HepG2 (cell line): ENCODE results near the gene TSTD1. TPM values are rescaled to one million over a fixed set of nuclear protein-coding genes. Genes with fewer than 3 reads are reported as not detected.
"Not testable (repeated sequence)": the region's sequence is repeated elsewhere in the genome, so short reads cannot be mapped to it uniquely, and the experiment has no call there.

Experiments
- ATAC-seq: fragments of 200-7000 bp; cut with Tn5 transposase; 3 replicates; pipeline ENCODE4 v1.9.1; 2020; ENCODE audit warnings: mild to moderate bottlenecking, moderate library complexity
- BruUV-seq: library from RNA; stranded (reverse); fragments of 400-500 nt; replicated peaks from 2 replicates; lab custom pipeline; 2021; lab: Mats Ljungman, UMichigan
- CTCF ChIA-PET: fragments of 300-600 bp; formaldehyde crosslinking; extraction: SDS; loops from one replicate; lab custom pipeline; 2021; ENCODE audit warnings: low total read pairs, inconsistent platforms, low intra/inter-chr PET ratio; lab: Yijun Ruan, JAX
- POLR2A ChIA-PET: fragments of 350-600 bp; sonication (Branson Sonifier 250); formaldehyde crosslinking; loops from one replicate; lab custom pipeline; 2020; ENCODE audit warnings: antibody characterized with exemption, inconsistent platforms; lab: Yijun Ruan, JAX
- DNase-seq: peaks from one replicate; pipeline ENCODE4 v3.0.0-alpha.2; 2015; ENCODE audit warnings: low spot score
- FAIRE-seq: peaks from 3 replicates; lab custom pipeline; 2011; peaks lifted over from hg19 to GRCh38; lab: Jason Lieb, UNC
- H2AFZ ChIP-seq: one replicate; pipeline ENCODE4 v1.6.1; 2011; ENCODE audit warnings: low read length, inconsistent platforms
- H3K27ac ChIP-seq: fragments of 300-600 bp; 3 replicates; pipeline ENCODE4 v1.8.0; 2011; ENCODE audit warnings: mixed run types, mild to moderate bottlenecking, mixed read lengths, low read length, inconsistent platforms; ENCODE audit not compliant: insufficient read depth; ENCODE audit errors: extremely low read length
- H3K27me3 ChIP-seq, 2 experiments: fragments of 200-600 bp in 1 of 2; 2 replicates in 1 of 2; 3 replicates in 1 of 2; pipeline versions ENCODE4 v1.6.0 to v1.8.0; 2011; ENCODE audit warnings: low read length in 2 of 2, mild to moderate bottlenecking in 2 of 2, moderate library complexity in 2 of 2, inconsistent platforms in 1 of 2; ENCODE audit not compliant: insufficient read depth in 2 of 2, control insufficient read depth in 1 of 2
- H3K36me3 ChIP-seq, 2 experiments: fragments of 200-600 bp in 1 of 2; replicated peaks in 1 of 2; 2 replicates in 1 of 2; 3 replicates in 1 of 2; pipeline versions ENCODE4 v1.5.1 to v1.8.0; 2011; ENCODE audit warnings: low read length in 2 of 2, inconsistent platforms in 1 of 2; ENCODE audit not compliant: insufficient read depth in 2 of 2, control insufficient read depth in 1 of 2
- H3K4me1 ChIP-seq: 2 replicates; pipeline ENCODE4 v1.5.1; 2012; ENCODE audit warnings: low read length, inconsistent platforms; ENCODE audit not compliant: insufficient read depth
- H3K4me2 ChIP-seq: 2 replicates; pipeline ENCODE4 v1.6.0; 2011; ENCODE audit warnings: low read depth, low read length, inconsistent platforms
- H3K4me3 ChIP-seq, 3 experiments: fragments of 200-600 bp in 1 of 3; sonication (generic), shearing (Covaris generic) in 1 of 3; replicated peaks in 1 of 3; 2 replicates each; pipeline ENCODE4 v1.5.1; 2011 to 2016; ENCODE audit warnings: low read length in 3 of 3, inconsistent platforms in 2 of 3, low read depth in 2 of 3, mild to moderate bottlenecking in 2 of 3, control low read depth in 1 of 3, mixed read lengths in 1 of 3; ENCODE audit not compliant: insufficient read depth in 1 of 3
- H3K79me2 ChIP-seq: one replicate; pipeline ENCODE4 v1.6.1; 2011; ENCODE audit warnings: low read length, inconsistent platforms; ENCODE audit not compliant: insufficient read depth
- H3K9ac ChIP-seq: 2 replicates; pipeline ENCODE4 v1.6.0; 2011; ENCODE audit warnings: mild to moderate bottlenecking, low read depth, low read length, inconsistent platforms; ENCODE audit not compliant: insufficient read depth
- H3K9me3 ChIP-seq: 2 replicates; pipeline ENCODE4 v1.5.1; 2012; ENCODE audit warnings: mild to moderate bottlenecking, low read length
- H4K20me1 ChIP-seq: 2 replicates; pipeline ENCODE4 v1.6.0; 2011; ENCODE audit warnings: inconsistent platforms, mild to moderate bottlenecking, low read length, moderate library complexity; ENCODE audit not compliant: insufficient read depth
- ESRRA ChIP-seq: sonication (generic); formaldehyde crosslinking; IDR thresholded peaks from 2 replicates; pipeline ENCODE4 v1.5.1; 2020; ENCODE audit warnings: mild to moderate bottlenecking, low read depth, missing genetic modification reagents
- GLI4 ChIP-seq: sonication (generic); formaldehyde crosslinking; IDR thresholded peaks from 2 replicates; pipeline ENCODE4 v1.5.1; 2020; ENCODE audit warnings: missing genetic modification reagents, mild to moderate bottlenecking, moderate library complexity, borderline replicate concordance
- MAFF ChIP-seq: IDR thresholded peaks from 2 replicates; pipeline ENCODE4 v1.6.1; 2011; ENCODE audit warnings: low read depth, low read length, improper control_type of control experiment
- MAFK ChIP-seq, 2 experiments: IDR thresholded peaks in 1 of 2; conservative IDR thresholded peaks in 1 of 2; 2 replicates each; pipeline ENCODE4 v1.6.1; 2011; ENCODE audit warnings: improper control_type of control experiment in 2 of 2, low read length in 2 of 2
- NAIF1 ChIP-seq: sonication (generic); formaldehyde crosslinking; IDR thresholded peaks from 2 replicates; pipeline ENCODE4 v1.5.0; 2020; ENCODE audit warnings: mild to moderate bottlenecking, missing genetic modification reagents, borderline replicate concordance
- SATB2 ChIP-seq: sonication (generic); formaldehyde crosslinking; IDR thresholded peaks from 2 replicates; pipeline ENCODE4 v1.5.0; 2020; ENCODE audit warnings: missing genetic modification reagents
- ZBTB43 ChIP-seq: sonication (generic); formaldehyde crosslinking; conservative IDR thresholded peaks from 2 replicates; pipeline ENCODE4 v1.4.0; 2020; ENCODE audit warnings: missing genetic modification reagents
- ZKSCAN1 ChIP-seq: fragments of 150-350 bp; IDR thresholded peaks from 2 replicates; pipeline ENCODE4 v1.6.1; 2014; ENCODE audit warnings: low read length
- ZNF460 ChIP-seq: sonication (generic); formaldehyde crosslinking; IDR thresholded peaks from 2 replicates; pipeline ENCODE4 v1.5.1; 2020; ENCODE audit warnings: missing genetic modification reagents, mild to moderate bottlenecking, borderline replicate concordance
- ZNF770 ChIP-seq: sonication (generic); formaldehyde crosslinking; IDR thresholded peaks from 2 replicates; pipeline ENCODE4 v1.5.0; 2020; ENCODE audit warnings: mild to moderate bottlenecking, missing genetic modification reagents
- WGBS: methylation state at CpG from one replicate; pipeline ENCODE4 v1.1.6; 2017; ENCODE audit warnings: low lambda C conversion rate; 5-methylcytosine and 5-hydroxymethylcytosine counted together
- in situ Hi-C: cut with HindIII; loops from 2 replicates; pipeline ENCODE4 v1.10.0; 2017; ENCODE audit warnings: low pct_unique_long_range_greater_than_20kb; ENCODE audit not compliant: extremely low pct_ligation_motif_present
- intact Hi-C: fragments of 100-400 bp; cut with micrococcal nuclease; formaldehyde crosslinking; loops from one replicate; pipeline ENCODE4 v1.10.0; 2022; ENCODE audit not compliant: unreplicated experiment
- polyA plus RNA-seq, 8 experiments: library from polyadenylated mRNA; depleted of rRNA in 3 of 8; stranded (reverse) in 7 of 8; unstranded in 1 of 8; fragments of >200 nt; fragmentation: Illumina TruSeq in 4 of 8; extraction: Trizol in 4 of 8; gene quantifications; 2 replicates each; pipeline versions ENCODE4 v1.2.1 to v1.2.3, GENCODE V29; 2011 to 2016; ENCODE audit warnings: low read depth in 4 of 8, missing spikeins in 1 of 8, mixed read lengths in 1 of 8; ENCODE audit not compliant: insufficient read depth in 1 of 8
- total RNA-seq, 5 experiments: library from RNA; depleted of rRNA; stranded (reverse); fragments of >200 nt; fragmentation: Illumina TruSeq; extraction: Trizol; gene quantifications; 2 replicates each; pipeline ENCODE4 v1.2.3, GENCODE V29; 2016; ENCODE audit warnings: low read depth in 1 of 5

Gene TSTD1
- total and polyA plus RNA-seq, 2 of the 13 experiments (the other 11 are each of a cell fraction or from before 2014, with no cell fraction given) = 0.15 to 0.31 TPM

- H3K4me3 ChIP-seq = not testable (repeated sequence)
- H3K79me2 ChIP-seq = peaks cover 30% of the 10 kb centered on the region
- TF ChIP-seq ZNF460 = peak; percentile 15; the same call in 1 of the 2 replicates
- TF ChIP-seq ZKSCAN1 = peak; percentile 81; the same call in 1 of the 2 replicates
- TF ChIP-seq, all 625 proteins: peak for 2; not testable (repeated sequence) for 623
- BruUV-seq, H4K20me1 ChIP-seq, H3K27me3 ChIP-seq, in situ Hi-C loops, H3K36me3 ChIP-seq, H3K9me3 ChIP-seq, ATAC-seq, H2AFZ ChIP-seq, H3K27ac ChIP-seq, H3K9ac ChIP-seq, FAIRE-seq, DNase-seq, CTCF ChIA-PET: not testable (repeated sequence)
- Histone ChIP-seq H3K4me1 (peaks cover 40% of the 10 kb centered on the region), H3K4me2 (peak overlapping the region; percentile 77)
- POLR2A ChIA-PET = interaction anchor here (1.2 to 2.3 kb wide), 3 partner anchors 9 to 25 kb away, joined by 3 to 18 read pairs (median 18); partner anchors contain the start of gene USF1
- 42% methylated on average over 12 of the region's 12 CpGs for WGBS
- intact Hi-C loops = loop anchor here (1.0 kb wide), 1 partner anchor 9 kb away; no protein-coding TSS in a partner anchor
Measured at GRCh38 chr1:161022432-161022831, 16.3 kb downstream of the TSTD1 start.

GRCh38 chr1:161021970-161022353, 16.8 kb downstream of the TSTD1 start:
- H3K9me3 ChIP-seq = no peaks in the 10 kb centered on the region
- ChIA-PET POLR2A (interaction anchor here (1.0 to 2.3 kb wide), 7 partner anchors 9 to 76 kb away, joined by 3 to 60 read pairs (median 9); partner anchors contain the start of genes KLHDC9 and USF1), CTCF (interaction anchor here (1.8 kb wide), 1 partner anchor 25 kb away, joined by 4 read pairs; no protein-coding TSS in a partner anchor)
- H3K27me3 ChIP-seq = no peaks in the 10 kb centered on the region; a peak in 1 of 5 replicates
- H4K20me1 ChIP-seq = 0 out of 2 replicates have a peak, but pooled peaks cover 3% of the 10 kb centered on the region
- peak overlapping the region; percentile 76 for H3K9ac ChIP-seq
- H3K79me2 ChIP-seq = peaks cover 30% of the 10 kb centered on the region
- H3K27ac ChIP-seq = no peak overlapping the region
- H3K4me3 ChIP-seq = peak overlapping the region; percentile 64 to 87 (median 84)
- no peak overlapping the region for H2AFZ ChIP-seq
- intact Hi-C loops (loop anchor here (1.0 kb wide), 2 partner anchors 9 kb away; no protein-coding TSS in a partner anchor), in situ Hi-C loops (no loop called here)
- no TSS peak for BruUV-seq
- DNase-seq (peak; percentile 49), ATAC-seq (peak; percentile 16; the same call in 1 of the 3 replicates), FAIRE-seq (no peak)
- H3K36me3 ChIP-seq = no peaks in the 10 kb centered on the region
- peak overlapping the region; percentile 77 for H3K4me2 ChIP-seq
- TF ChIP-seq GLI4 (no peak), ZNF770 (peak; percentile 0; the same call in 1 of the 2 replicates), NAIF1 (CRISPR knock-in tag) (0 out of 2 replicates have a peak, but pooled peaks have one; percentile 10), ZBTB43 (CRISPR knock-in tag) (peak; percentile 71; the same call in 1 of the 2 replicates), MAFK (conservative IDR thresholded peaks at IDR 0.05 in 1 of 2, IDR thresholded peaks at IDR 0.05 in 1 of 2; ENCODE audit: low read length in 2 of 2) (0 out of 4 replicates have a peak, but pooled peaks of 1 of the 2 experiments have one; percentile 5), MAFF (0 out of 2 replicates have a peak, but pooled peaks have one; percentile 8), ESRRA (CRISPR knock-in tag) (no peak), SATB2 (CRISPR knock-in tag) (no peak)
- peaks cover 45% of the 10 kb centered on the region for H3K4me1 ChIP-seq
- WGBS = 39% methylated on average over 2 of the region's 2 CpGs
